Immature natural killer cell (primary cell): ENCODE results near the gene MVD. TPM values are rescaled to one million over a fixed set of nuclear protein-coding genes. Genes with fewer than 3 reads are reported as not detected.
A peak's percentile ranks its signal among the peaks of the same experiment; 100 is the strongest.

Experiments used
- DNase-seq, 3 donors: peaks; one replicate each; pipeline ENCODE4 v3.0.0; 2022; ENCODE audit warnings: mixed read lengths in 1 of 3
- H3K27ac Mint-ChIP-seq, 6 donors: one replicate each; pipeline ENCODE4 v1.8.0; 2020; ENCODE audit warnings: mixed read lengths in 6 of 6, mild to moderate bottlenecking in 5 of 6, inconsistent platforms in 4 of 6, moderate library complexity in 3 of 6
- H3K27me3 Mint-ChIP-seq, 3 donors: one replicate each; pipeline ENCODE4 v1.8.0; 2020 to 2021; ENCODE audit warnings: low read depth in 3 of 3, mild to moderate bottlenecking in 3 of 3, mixed read lengths in 3 of 3, moderate library complexity in 3 of 3, inconsistent platforms in 1 of 3
- H3K36me3 Mint-ChIP-seq, 3 donors: one replicate each; pipeline ENCODE4 v1.8.0; 2020; ENCODE audit warnings: mixed read lengths in 3 of 3, inconsistent platforms in 2 of 3, mild to moderate bottlenecking in 2 of 3
- H3K4me1 Mint-ChIP-seq, 2 donors: one replicate each; pipeline ENCODE4 v1.8.0; 2020; ENCODE audit warnings: inconsistent platforms in 2 of 2, mild to moderate bottlenecking in 2 of 2, mixed read lengths in 2 of 2, moderate library complexity in 1 of 2
- H3K4me3 Mint-ChIP-seq, 5 donors: one replicate each; pipeline ENCODE4 v1.8.0; 2020; ENCODE audit warnings: mild to moderate bottlenecking in 5 of 5, mixed read lengths in 5 of 5, inconsistent platforms in 3 of 5, moderate library complexity in 3 of 5
- H3K9me3 Mint-ChIP-seq, 6 donors: one replicate each; pipeline ENCODE4 v1.8.0; 2020; ENCODE audit warnings: mild to moderate bottlenecking in 6 of 6, mixed read lengths in 6 of 6, inconsistent platforms in 4 of 6, moderate library complexity in 3 of 6
- polyA plus RNA-seq, 3 donors: library from polyadenylated mRNA; unstranded; fragments of 300-500 nt; fragmentation: Illumina TruSeq; gene quantifications; one replicate each; pipeline ENCODE4 v1.2.3, GENCODE V29; 2021

Gene MVD
- polyA plus RNA-seq, 3 donors from 2014 or later = 79.4 to 96.6 (median 87.6) TPM

DNA sequence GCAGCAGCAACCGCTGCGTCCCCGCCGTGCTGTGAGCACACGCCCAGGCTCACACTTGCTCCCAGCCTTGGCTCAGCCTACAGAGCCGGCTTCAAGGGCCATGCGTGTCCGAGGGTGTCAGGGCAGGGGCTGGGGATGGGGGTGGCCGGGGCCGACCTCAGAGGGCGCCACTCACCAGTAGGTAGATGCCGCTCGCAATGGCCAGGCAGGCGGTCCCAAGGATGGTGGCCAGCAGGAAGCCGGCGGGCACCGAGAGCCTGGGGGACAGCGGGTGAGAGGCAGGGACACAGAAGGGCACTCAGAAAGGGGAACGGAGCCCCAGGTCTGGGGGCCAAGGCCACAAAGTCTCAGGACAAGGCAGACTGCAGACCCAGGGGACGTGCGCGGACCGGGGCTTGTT lies 16.9 kb downstream of the MVD start:
- Mint-ChIP-seq H3K4me1 (peaks cover 28 to 45% of the 10 kb centered on the region in 2 donors), H3K9me3 (no peaks in the 10 kb centered on the region), H3K27ac (peak overlapping the region in 4 of 6 donors; percentile 16 to 75 (median 37)), H3K27me3 (peaks cover 22 to 34% (median 25%) of the 10 kb centered on the region in 3 donors), H3K36me3 (peaks cover 8 to 20% (median 8%) of the 10 kb centered on the region in 3 donors), H3K4me3 (peak overlapping the region in 1 of 5 donors; percentile 18)
- no peak for DNase-seq

DNA sequence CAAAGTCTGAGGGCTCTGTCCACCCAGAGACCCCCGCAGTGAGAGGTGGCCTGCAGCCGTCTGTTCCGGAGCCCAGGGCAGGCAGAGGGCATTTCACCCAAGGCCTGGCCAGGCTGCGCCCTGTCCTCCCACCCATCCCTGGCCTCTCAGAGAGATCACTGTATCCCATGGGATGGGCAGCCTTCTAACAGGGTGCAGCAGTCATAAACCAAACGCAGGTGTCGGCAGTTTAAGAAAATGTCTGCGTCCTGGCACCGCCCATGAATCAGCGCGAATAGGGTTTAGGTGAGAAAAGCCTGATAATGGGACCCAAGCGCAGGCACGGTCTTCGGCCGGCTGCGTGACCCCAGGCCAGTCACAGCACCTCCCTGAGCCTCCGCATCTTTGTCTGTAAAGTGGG lies 17.4 kb downstream of the MVD start:
- H3K27ac Mint-ChIP-seq = peak overlapping the region in 5 of 6 donors; percentile 65 to 79 (median 71)
- H3K4me3 Mint-ChIP-seq = peak overlapping the region in 2 of 5 donors; percentile 4 to 30
- H3K9me3 Mint-ChIP-seq = no peaks in the 10 kb centered on the region
- H3K27me3 Mint-ChIP-seq = peaks cover 18 to 34% (median 23%) of the 10 kb centered on the region in 3 donors
- peaks cover 30 to 47% of the 10 kb centered on the region in 2 donors for H3K4me1 Mint-ChIP-seq
- no peak for DNase-seq
- H3K36me3 Mint-ChIP-seq = peaks cover 8 to 20% (median 8%) of the 10 kb centered on the region in 3 donors

DNA sequence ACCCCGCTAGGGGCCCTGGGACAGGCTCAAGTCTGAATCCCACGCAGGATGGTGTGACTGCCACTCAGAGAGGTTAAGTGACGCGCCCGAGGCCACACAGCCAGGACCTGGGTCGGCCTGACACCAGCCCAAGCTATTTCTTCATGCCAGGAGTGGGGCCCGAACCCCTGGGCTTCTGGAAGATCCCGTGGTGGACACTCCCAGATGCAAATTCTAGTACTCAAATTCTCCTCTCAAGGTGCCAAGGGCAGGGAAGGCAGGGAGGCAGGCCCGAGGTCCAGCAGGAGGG lies 19.3 kb downstream of the MVD start:
- Mint-ChIP-seq H3K4me3 (no peak overlapping the region), H3K4me1 (peaks cover 29 to 48% of the 10 kb centered on the region in 2 donors), H3K9me3 (peaks cover 0 to 1% (median 0%) of the 10 kb centered on the region in 6 donors), H3K27me3 (peaks cover 9 to 30% (median 12%) of the 10 kb centered on the region in 3 donors), H3K36me3 (peaks cover 4 to 17% (median 5%) of the 10 kb centered on the region in 3 donors), H3K27ac (no peak overlapping the region)
- DNase-seq = no peak

DNA sequence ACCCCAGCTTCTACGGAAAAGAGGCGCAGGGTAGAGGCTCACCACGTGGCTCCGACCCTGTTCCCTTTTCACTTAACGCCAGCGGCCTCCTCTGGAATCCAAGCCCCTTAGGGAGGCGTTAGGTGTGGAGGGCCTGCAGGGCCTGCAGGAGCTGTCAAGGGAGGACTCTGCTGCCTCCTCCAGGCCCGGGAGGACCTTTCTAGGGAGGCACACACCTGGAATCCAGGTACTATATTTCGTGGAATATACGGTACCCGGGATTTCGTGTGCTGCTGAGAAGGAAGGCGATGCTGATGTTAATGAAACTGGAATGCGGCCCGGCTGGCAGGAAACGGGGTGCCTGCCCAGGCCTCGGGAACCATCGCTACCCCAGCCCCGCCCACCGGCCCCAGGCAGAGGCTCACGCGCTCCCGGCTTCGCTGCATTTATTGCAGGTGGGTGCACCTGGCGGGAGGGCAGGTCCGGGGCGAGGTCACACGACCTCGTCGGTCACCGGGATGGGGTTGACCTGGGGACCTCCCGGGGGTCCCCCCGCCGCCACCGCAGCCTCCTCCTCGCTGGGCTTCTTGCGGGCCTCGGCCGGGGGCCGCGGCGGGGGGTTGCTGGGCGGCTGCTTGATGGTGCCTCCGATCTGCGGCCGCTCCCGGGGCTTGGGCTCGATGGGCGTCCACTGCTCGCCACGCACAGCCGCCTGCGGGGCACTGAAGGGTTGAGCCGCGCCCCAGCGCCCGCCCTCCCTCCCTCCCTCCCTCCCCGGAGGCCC lies 19.8 kb downstream of the MVD start:
- Mint-ChIP-seq H3K4me3 (no peak overlapping the region), H3K27ac (peak overlapping the region in 1 of 6 donors; percentile 62), H3K27me3 (peaks cover 12 to 28% (median 16%) of the 10 kb centered on the region in 3 donors), H3K36me3 (peaks cover 4 to 17% (median 5%) of the 10 kb centered on the region in 3 donors), H3K4me1 (peaks cover 29 to 49% of the 10 kb centered on the region in 2 donors), H3K9me3 (peaks cover 0 to 1% (median 0%) of the 10 kb centered on the region in 6 donors)
- no peak for DNase-seq

DNA sequence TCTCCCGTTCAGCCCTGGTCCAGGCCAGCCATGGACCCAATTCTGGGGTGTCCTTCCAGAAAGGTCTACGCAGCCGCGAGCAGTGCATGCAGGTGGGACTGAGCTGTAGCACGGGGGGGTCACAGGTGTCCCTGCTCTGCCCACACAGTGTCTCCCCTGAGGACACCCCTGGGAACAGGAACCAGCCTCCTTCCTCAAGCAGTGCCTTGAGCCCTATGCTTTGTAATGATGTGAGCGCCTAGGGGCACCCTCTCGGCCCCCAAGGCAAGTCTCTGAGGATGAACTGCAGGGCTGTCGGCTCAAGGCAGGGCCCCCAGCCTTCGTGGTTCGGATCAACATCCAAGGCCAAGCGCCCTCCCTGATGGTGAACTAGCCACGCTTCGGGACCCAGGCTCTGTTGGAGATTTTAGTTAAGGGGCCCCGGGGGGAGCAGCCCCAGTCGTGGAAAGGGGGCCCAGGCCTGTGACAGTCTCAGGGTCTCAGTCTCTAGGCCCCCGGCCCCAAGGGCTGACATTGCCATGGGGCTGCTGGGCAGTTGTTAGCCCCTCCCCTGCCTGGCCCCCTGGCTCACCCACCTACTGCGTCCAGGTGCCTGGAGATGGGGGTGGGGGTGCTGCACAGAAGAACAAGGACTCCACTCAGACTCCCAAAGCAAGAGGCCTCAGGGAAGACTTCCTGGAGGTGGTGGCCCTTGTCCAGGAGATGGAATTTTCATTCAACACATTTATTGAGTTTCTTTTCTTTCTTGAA lies 22.2 kb downstream of the MVD start:
- Mint-ChIP-seq H3K27ac (peak overlapping the region in 5 of 6 donors; percentile 41 to 86 (median 61)), H3K27me3 (peaks cover 31 to 38% (median 34%) of the 10 kb centered on the region in 3 donors), H3K4me3 (peak overlapping the region in 2 of 5 donors; percentile 6 to 60), H3K9me3 (peaks cover 0 to 8% (median 6%) of the 10 kb centered on the region in 6 donors), H3K36me3 (peaks cover 4 to 17% (median 9%) of the 10 kb centered on the region in 3 donors), H3K4me1 (peaks cover 50 to 64% of the 10 kb centered on the region in 2 donors)
- no peak for DNase-seq

DNA sequence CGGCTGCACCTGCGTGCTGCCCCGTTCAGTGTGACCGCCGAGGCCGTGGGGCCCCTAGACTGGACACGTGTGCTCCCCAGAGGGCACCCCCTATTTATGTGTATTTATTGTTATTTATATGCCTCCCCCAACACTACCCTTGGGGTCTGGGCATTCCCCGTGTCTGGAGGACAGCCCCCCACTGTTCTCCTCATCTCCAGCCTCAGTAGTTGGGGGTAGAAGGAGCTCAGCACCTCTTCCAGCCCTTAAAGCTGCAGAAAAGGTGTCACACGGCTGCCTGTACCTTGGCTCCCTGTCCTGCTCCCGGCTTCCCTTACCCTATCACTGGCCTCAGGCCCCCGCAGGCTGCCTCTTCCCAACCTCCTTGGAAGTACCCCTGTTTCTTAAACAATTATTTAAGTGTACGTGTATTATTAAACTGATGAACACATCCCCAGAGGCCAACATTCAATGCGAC lies 22.8 kb downstream of the MVD start:
- Mint-ChIP-seq H3K36me3 (peaks cover 4 to 17% (median 9%) of the 10 kb centered on the region in 3 donors), H3K27me3 (peaks cover 30 to 37% (median 35%) of the 10 kb centered on the region in 3 donors), H3K9me3 (peaks cover 0 to 8% (median 6%) of the 10 kb centered on the region in 6 donors), H3K4me1 (peaks cover 48 to 63% of the 10 kb centered on the region in 2 donors), H3K4me3 (peak overlapping the region; percentile 15 to 60 (median 34)), H3K27ac (peak overlapping the region in 5 of 6 donors; percentile 41 to 86 (median 61))
- no peak for DNase-seq

DNA sequence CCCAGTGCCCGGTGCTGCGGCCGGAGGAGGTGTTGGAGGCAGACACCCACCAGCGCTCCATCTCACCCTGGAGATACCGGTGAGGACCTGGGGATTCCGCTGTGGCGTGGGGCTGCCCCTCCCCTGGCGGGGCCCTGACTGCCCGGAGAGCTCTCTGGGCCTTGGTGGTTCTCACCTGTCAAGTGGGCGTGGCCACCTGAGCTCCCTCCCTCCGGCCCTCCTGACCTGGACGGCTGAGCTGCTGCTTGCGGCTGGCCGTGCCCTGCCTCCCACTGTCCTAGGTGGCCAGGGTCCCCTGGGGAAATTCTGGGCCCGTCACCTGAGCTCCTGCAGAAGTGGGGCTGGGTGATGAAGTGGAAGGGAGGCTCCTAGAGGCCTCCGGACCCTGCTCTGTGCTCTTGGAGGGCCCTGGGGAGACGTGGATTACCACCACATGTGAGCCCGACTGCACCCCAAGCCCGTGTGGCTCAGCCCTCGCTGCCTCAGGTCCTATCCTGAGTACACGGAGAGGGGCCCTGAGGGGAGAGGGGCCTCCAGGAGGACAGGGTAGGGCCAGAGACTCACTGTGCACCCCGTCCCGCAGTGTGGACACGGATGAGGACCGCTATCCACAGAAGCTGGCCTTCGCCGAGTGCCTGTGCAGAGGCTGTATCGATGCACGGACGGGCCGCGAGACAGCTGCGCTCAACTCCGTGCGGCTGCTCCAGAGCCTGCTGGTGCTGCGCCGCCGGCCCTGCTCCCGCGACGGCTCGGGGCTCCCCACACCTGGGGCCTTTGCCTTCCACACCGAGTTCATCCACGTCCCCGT lies 23.5 kb downstream of the MVD start:
- DNase-seq = no peak
- Mint-ChIP-seq H3K4me3 (peak overlapping the region in 4 of 5 donors; percentile 24 to 60 (median 29)), H3K36me3 (peaks cover 4 to 11% (median 9%) of the 10 kb centered on the region in 3 donors), H3K4me1 (peaks cover 42 to 60% of the 10 kb centered on the region in 2 donors), H3K9me3 (peaks cover 0 to 8% (median 6%) of the 10 kb centered on the region in 6 donors), H3K27me3 (peaks cover 27 to 35% (median 33%) of the 10 kb centered on the region in 3 donors), H3K27ac (peak overlapping the region in 4 of 6 donors; percentile 50 to 86 (median 63))

DNA sequence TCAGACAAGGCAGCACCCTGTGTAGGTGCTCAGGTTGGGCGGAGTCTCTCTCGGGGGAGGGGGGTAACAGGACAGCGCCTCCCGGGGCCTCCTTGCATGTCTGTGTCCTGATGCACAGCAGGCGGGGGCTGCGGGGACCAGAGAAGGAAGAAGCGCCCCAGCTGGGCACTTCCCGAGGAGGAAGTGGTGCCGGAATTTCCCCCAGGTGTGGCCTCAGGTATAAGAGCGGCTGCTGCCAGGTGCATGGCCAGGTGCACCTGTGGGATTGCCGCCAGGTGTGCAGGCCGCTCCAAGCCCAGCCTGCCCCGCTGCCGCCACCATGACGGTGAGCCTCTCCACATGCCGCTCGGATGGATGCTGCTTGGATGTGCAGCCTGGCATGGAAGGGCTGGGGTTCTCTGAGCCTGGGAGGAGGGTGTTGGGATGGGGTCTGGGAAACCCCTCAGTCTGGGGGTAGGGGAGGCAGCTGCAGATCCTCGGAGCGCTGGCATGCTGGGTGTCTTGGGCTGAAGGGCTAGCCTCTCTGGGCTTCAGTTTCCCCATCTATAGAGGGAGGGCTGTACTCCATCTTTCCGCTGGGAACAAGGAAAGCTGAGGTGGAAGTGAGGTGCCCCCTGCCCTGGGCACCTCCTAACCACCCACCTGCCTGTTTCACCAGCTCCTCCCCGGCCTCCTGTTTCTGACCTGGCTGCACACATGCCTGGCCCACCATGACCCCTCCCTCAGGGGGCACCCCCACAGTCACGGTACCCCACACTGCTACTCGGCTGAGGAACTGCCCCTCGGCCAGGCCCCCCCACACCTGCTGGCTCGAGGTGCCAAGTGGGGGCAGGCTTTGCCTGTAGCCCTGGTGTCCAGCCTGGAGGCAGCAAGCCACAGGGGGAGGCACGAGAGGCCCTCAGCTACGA lies 24.3 kb downstream of the MVD start, which contains the start of gene IL17C:
TSS of gene IL17C (plus strand) at position 250 of the 908 bp plus-strand sequence. CDS start at position 320, 70 bp downstream.
- no peak for DNase-seq
- Mint-ChIP-seq H3K36me3 (peaks cover 0 to 5% (median 4%) of the 10 kb centered on the region in 3 donors), H3K9me3 (peaks cover 0 to 8% (median 6%) of the 10 kb centered on the region in 6 donors), H3K27ac (peak within 1 kb of the TSS; percentile 87 to 99 (median 96)), H3K27me3 (peaks cover 33 to 43% (median 36%) of the 10 kb centered on the region in 3 donors), H3K4me3 (peak within 1 kb of the TSS; percentile 39 to 75 (median 66)), H3K4me1 (peaks cover 35 to 55% of the 10 kb centered on the region in 2 donors)

DNA sequence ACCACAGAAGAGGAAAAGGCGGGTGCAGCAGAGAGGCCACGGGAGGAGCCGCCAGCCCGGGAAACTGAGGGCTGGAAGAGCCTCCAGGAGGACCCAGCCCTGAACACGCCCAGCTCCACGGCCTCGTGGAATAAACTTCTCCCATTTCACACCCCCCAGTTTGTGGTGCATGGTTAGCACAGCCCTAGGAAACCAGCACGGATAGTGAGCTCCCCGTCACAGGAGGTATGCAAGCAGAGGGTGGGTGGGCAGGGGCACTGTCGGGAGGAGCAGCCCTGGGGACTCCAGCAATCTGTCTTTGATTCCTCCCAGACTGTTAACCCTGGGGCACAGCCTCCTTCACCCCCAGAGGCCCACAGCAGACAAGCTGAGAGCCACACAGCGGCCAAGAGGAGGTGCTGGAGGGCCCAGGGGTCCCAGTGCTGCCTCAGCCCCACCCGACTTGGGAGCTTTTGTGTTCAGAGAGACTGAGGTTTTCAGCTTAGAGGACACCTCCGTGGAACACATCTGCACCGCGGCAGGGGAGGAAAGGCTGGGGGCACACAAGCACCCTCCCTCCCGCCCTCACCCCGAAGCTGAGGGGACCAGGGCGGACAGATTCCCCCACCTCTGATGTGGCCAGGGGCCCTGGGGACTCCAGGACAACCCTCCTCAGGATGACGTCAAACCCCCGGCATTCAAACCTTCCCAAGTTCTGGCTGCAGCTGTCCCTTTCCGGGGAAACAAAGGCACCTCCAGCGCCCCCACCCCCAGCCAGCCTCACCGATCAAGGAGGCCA lies 26.2 kb downstream of the MVD start:
- peaks cover 32 to 42% (median 37%) of the 10 kb centered on the region in 3 donors for H3K27me3 Mint-ChIP-seq
- peaks cover 0 to 8% (median 6%) of the 10 kb centered on the region in 6 donors for H3K9me3 Mint-ChIP-seq
- no peak for DNase-seq
- H3K27ac Mint-ChIP-seq = peak overlapping the region; percentile 92 to 99 (median 96)
- peaks cover 35 to 52% of the 10 kb centered on the region in 2 donors for H3K4me1 Mint-ChIP-seq
- peak overlapping the region; percentile 39 to 75 (median 68) for H3K4me3 Mint-ChIP-seq
- H3K36me3 Mint-ChIP-seq = peaks cover 0 to 4% (median 0%) of the 10 kb centered on the region in 3 donors

DNA sequence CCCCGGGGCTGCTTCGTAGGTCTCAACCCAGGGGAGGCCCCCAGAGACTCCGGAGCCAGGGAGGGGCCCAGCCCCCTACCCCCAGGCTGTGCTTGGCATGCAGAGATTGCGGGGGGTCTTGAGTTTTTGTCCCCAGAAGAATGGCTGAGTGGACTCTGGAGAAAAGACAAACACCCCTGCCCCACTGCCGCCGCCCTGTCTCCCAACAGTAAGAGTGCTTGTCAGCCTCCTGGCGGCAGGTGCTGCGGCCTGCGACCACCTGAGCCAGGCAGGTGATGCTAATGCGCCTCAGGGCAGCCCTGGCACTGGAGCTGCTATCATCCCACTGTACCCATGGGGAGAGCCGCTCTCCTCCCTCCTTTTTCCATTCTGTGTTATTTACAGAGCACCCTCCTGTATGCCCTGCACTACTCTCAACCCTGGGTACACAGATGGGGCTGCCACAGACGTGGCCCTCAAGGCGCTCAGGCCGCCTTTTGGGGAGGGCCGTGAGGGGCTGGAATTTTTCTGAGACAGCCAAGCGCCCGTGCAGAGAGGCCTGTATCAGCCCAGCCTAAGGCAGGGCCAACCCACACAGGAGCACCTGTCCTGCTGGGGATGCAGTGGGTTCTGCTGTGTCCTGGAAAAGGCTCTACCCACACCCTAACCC lies 27.1 kb downstream of the MVD start:
- Mint-ChIP-seq H3K36me3 (peaks cover 4 to 7% (median 4%) of the 10 kb centered on the region in 3 donors), H3K4me1 (peaks cover 35 to 47% of the 10 kb centered on the region in 2 donors), H3K27ac (peak overlapping the region; percentile 85 to 97 (median 94)), H3K27me3 (peaks cover 32 to 42% (median 35%) of the 10 kb centered on the region in 3 donors), H3K4me3 (peak overlapping the region; percentile 38 to 83 (median 62)), H3K9me3 (peaks cover 0 to 8% (median 6%) of the 10 kb centered on the region in 6 donors)
- DNase-seq = no peak
